SK-N-SH (cell line): ENCODE measurements around the gene OLFML3. TPM values are rescaled to one million over a fixed set of nuclear protein-coding genes. Genes with fewer than 3 reads are reported as not detected.

Experiments
- CTCF ChIA-PET: fragments of 300-600, 350-600 bp; formaldehyde crosslinking; extraction: SDS; loops from one replicate; lab custom pipeline; 2021; lab: Yijun Ruan, JAX
- POLR2A ChIA-PET: fragments of 350-600 bp; sonication (Branson Sonifier 250); formaldehyde crosslinking; extraction: SDS; loops from one replicate; lab custom pipeline; 2020; ENCODE audit warnings: antibody characterized with exemption, inconsistent platforms; lab: Yijun Ruan, JAX
- DNase-seq: peaks from one replicate; pipeline ENCODE4 v3.0.0; 2012
- H2AFZ ChIP-seq: fragments of 200-600 bp; sonication (generic); 2 replicates; pipeline ENCODE4 v1.8.1; 2016; ENCODE audit warnings: antibody characterized with exemption, mild to moderate bottlenecking, low read depth
- H3F3A ChIP-seq: fragments of 200-600 bp; sonication (generic); replicated peaks from 2 replicates; pipeline ENCODE3; 2016; ENCODE audit warnings: antibody characterized with exemption, mild to moderate bottlenecking; ENCODE audit not compliant: insufficient read depth
- H3K27ac ChIP-seq, 2 experiments: fragments of 200-500 bp in 1 of 2; fragments of 200-600 bp in 1 of 2; sonication (Bioruptor generic) in 1 of 2; sonication (generic), shearing (Covaris generic) in 1 of 2; 2 replicates each; pipeline versions ENCODE4 v1.5.1 to v1.6.1; 2014 to 2016; ENCODE audit warnings: low read depth in 2 of 2, inconsistent platforms in 1 of 2, low read length in 1 of 2, mild to moderate bottlenecking in 1 of 2, mixed read lengths in 1 of 2
- H3K27me3 ChIP-seq: fragments of 200-600 bp; sonication (generic), shearing (Covaris generic); 2 replicates; pipeline ENCODE4 v1.6.1; 2016; ENCODE audit warnings: mixed run types; ENCODE audit not compliant: insufficient read depth
- H3K36me3 ChIP-seq, 2 experiments: fragments of 200-500 bp in 1 of 2; fragments of 200-600 bp in 1 of 2; sonication (Bioruptor generic) in 1 of 2; sonication (generic) in 1 of 2; replicated peaks in 1 of 2; 2 replicates each; pipeline versions ENCODE3 to v1.5.1; 2014 to 2016; ENCODE audit warnings: low read length in 1 of 2, mild to moderate bottlenecking in 1 of 2; ENCODE audit not compliant: insufficient read depth in 2 of 2, control insufficient read depth in 1 of 2
- H3K4me1 ChIP-seq, 2 experiments: fragments of 200-500 bp in 1 of 2; fragments of 200-600 bp in 1 of 2; sonication (Bioruptor generic) in 1 of 2; sonication (generic), shearing (Covaris generic) in 1 of 2; 2 replicates each; pipeline versions ENCODE4 v1.5.1 to v1.6.1; 2014 to 2016; ENCODE audit warnings: low read depth in 1 of 2, low read length in 1 of 2, mixed run types in 1 of 2; ENCODE audit not compliant: insufficient read depth in 2 of 2, control insufficient read depth in 1 of 2
- H3K4me2 ChIP-seq: fragments of 200-600 bp; sonication (generic), shearing (Covaris generic); 2 replicates; pipeline ENCODE4 v1.6.1; 2017; ENCODE audit warnings: mixed run types
- H3K4me3 ChIP-seq, 2 experiments: fragments of 200-500 bp in 1 of 2; fragments of 200-600 bp in 1 of 2; sonication (Bioruptor generic) in 1 of 2; sonication (generic), shearing (Covaris generic) in 1 of 2; 2 replicates each; pipeline versions ENCODE4 v1.5.1 to v1.8.1; 2014 to 2016; ENCODE audit warnings: low read depth in 2 of 2, inconsistent platforms in 1 of 2, low read length in 1 of 2, mild to moderate bottlenecking in 1 of 2, mixed read lengths in 1 of 2, moderate library complexity in 1 of 2
- H3K79me2 ChIP-seq: fragments of 200-600 bp; sonication (generic); 2 replicates; pipeline ENCODE4 v1.8.1; 2017; ENCODE audit warnings: mild to moderate bottlenecking; ENCODE audit not compliant: insufficient read depth
- H3K9ac ChIP-seq: fragments of 200-600 bp; sonication (generic); 2 replicates; pipeline ENCODE4 v1.6.1; 2017; ENCODE audit warnings: mixed run types
- H3K9me2 ChIP-seq: fragments of 200-600 bp; sonication (generic); 2 replicates; pipeline ENCODE4 v1.6.1; 2017; ENCODE audit warnings: mixed run types
- H3K9me3 ChIP-seq: fragments of 200-600 bp; sonication (generic); 2 replicates; pipeline ENCODE4 v1.6.1; 2017; ENCODE audit warnings: mixed run types, mild to moderate bottlenecking, moderate library complexity
- H4K20me1 ChIP-seq: fragments of 200-600 bp; sonication (generic); 2 replicates; pipeline ENCODE4 v1.6.1; 2017; ENCODE audit warnings: mild to moderate bottlenecking, mixed run types; ENCODE audit not compliant: insufficient read depth
- CHD2 ChIP-seq: fragments of 150-350 bp; IDR thresholded peaks from 2 replicates; pipeline ENCODE4 v1.6.1; 2018; ENCODE audit warnings: low read length; ENCODE audit not compliant: partially characterized antibody
- EP300 ChIP-seq, 2 experiments: IDR thresholded peaks; 2 replicates each; pipeline versions ENCODE4 v1.4.0 to v1.6.1; 2012; ENCODE audit warnings: borderline replicate concordance in 1 of 2, low read depth in 1 of 2, low read length in 1 of 2
- GABPA ChIP-seq: IDR thresholded peaks from 2 replicates; pipeline ENCODE4 v1.4.0; 2012; ENCODE audit warnings: low read depth, mild to moderate bottlenecking
- GATA2 ChIP-seq: sonication (generic); formaldehyde crosslinking; IDR thresholded peaks from 2 replicates; pipeline ENCODE4 v1.5.0; 2020; ENCODE audit warnings: mild to moderate bottlenecking, missing genetic modification reagents
- JUND ChIP-seq: IDR thresholded peaks from 2 replicates; pipeline ENCODE4 v1.4.0; 2012
- RAD21 ChIP-seq: IDR thresholded peaks from 2 replicates; pipeline ENCODE4 v1.6.1; 2012; ENCODE audit warnings: mild to moderate bottlenecking, low read length
- RFX5 ChIP-seq: IDR thresholded peaks from 2 replicates; pipeline ENCODE4 v1.6.1; 2012; ENCODE audit warnings: mild to moderate bottlenecking, improper control_type of control experiment, low read length
- RXRA ChIP-seq: IDR thresholded peaks from 2 replicates; pipeline ENCODE4 v1.4.0; 2012; ENCODE audit warnings: low read depth, mild to moderate bottlenecking, borderline replicate concordance
- SIN3A ChIP-seq: IDR thresholded peaks from 2 replicates; pipeline ENCODE4 v1.6.1; 2012; ENCODE audit warnings: low read depth, mild to moderate bottlenecking, low read length, moderate library complexity, borderline replicate concordance
- YY1 ChIP-seq: IDR thresholded peaks from 2 replicates; pipeline ENCODE4 v1.4.0; 2012; ENCODE audit warnings: low read depth, mild to moderate bottlenecking
- WGBS: methylation state at CpG from one replicate; pipeline ENCODE4 v1.1.6; 2017; ENCODE audit warnings: low lambda C conversion rate; 5-methylcytosine and 5-hydroxymethylcytosine counted together
- polyA plus RNA-seq, 3 experiments: library from polyadenylated mRNA; depleted of rRNA; stranded (reverse); fragments of >200 nt; gene quantifications; 2 replicates each; pipeline ENCODE4 v1.2.3, GENCODE V29; 2012
- TF ChIP-seq, protein P1 (sequence below): IDR thresholded peaks from 2 replicates; pipeline ENCODE4 v1.4.0; 2012; ENCODE audit warnings: low read depth
- TF ChIP-seq, protein P2 (sequence below): IDR thresholded peaks from 2 replicates; pipeline ENCODE4 v1.4.0; 2012; ENCODE audit warnings: low read depth, borderline replicate concordance

Gene OLFML3
- polyA plus RNA-seq, 1 of the 3 experiments (the other 2 are of a cell fraction): 26.1 TPM

DNA sequence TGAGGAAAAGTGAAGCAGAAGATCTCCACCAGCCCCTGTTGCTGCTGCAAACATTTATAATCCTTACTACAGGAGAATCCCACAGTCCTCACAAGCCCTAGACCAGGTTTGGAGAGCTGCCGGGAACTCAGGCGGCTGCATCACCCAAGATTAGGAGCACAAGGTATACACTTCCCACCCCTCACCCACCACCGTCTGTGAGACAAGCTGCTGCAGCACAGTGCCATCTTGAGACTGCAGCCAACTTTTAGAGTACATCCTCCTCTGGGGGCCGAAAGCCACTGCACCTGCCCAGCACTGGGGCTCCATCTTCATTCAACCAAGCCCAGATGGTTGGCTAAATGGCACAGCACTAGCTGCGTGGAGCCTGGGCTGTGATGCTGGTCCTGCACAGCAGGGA lies 13.8 kb downstream of the OLFML3 start:
- Histone ChIP-seq H3K9ac (no peak overlapping the region), H3K79me2 (no peaks in the 10 kb centered on the region), H3K4me3 (no peak overlapping the region), H3K9me3 (0 out of 2 replicates have a peak, but pooled peaks cover 3% of the 10 kb centered on the region), H3K36me3 (no peaks in the 10 kb centered on the region), H3K27ac (no peak overlapping the region), H3K4me2 (no peak overlapping the region), H3K27me3 (no peaks in the 10 kb centered on the region), H4K20me1 (no peaks in the 10 kb centered on the region), H2AFZ (no peak overlapping the region), H3F3A (no peaks in the 10 kb centered on the region), H3K9me2 (no peaks in the 10 kb centered on the region), H3K4me1 (no peaks in the 10 kb centered on the region)
- 60% methylated on average over 2 of the region's 5 CpGs for WGBS
- no peak for TF ChIP-seq GABPA
- TF ChIP-seq, protein P1, sequence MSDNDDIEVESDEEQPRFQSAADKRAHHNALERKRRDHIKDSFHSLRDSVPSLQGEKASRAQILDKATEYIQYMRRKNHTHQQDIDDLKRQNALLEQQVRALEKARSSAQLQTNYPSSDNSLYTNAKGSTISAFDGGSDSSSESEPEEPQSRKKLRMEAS: no peak
- TF ChIP-seq GATA2: no peak
- TF ChIP-seq CHD2: no peak
- TF ChIP-seq RFX5: no peak
- TF ChIP-seq JUND: no peak
- no peak for TF ChIP-seq YY1
- TF ChIP-seq, protein P2, sequence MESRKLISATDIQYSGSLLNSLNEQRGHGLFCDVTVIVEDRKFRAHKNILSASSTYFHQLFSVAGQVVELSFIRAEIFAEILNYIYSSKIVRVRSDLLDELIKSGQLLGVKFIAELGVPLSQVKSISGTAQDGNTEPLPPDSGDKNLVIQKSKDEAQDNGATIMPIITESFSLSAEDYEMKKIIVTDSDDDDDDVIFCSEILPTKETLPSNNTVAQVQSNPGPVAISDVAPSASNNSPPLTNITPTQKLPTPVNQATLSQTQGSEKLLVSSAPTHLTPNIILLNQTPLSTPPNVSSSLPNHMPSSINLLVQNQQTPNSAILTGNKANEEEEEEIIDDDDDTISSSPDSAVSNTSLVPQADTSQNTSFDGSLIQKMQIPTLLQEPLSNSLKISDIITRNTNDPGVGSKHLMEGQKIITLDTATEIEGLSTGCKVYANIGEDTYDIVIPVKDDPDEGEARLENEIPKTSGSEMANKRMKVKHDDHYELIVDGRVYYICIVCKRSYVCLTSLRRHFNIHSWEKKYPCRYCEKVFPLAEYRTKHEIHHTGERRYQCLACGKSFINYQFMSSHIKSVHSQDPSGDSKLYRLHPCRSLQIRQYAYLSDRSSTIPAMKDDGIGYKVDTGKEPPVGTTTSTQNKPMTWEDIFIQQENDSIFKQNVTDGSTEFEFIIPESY: no peak
- no peak for TF ChIP-seq EP300 (IDR thresholded peaks at IDR 0.05; ENCODE audit: borderline replicate concordance in 1 of 2, low read depth in 1 of 2, low read length in 1 of 2)
- DNase-seq: no peak
- ChIA-PET POLR2A (no interaction called here), CTCF (interaction anchor here (0.9 to 1.3 kb wide), 3 partner anchors 14 to 291 kb away, joined by 3 to 9 read pairs (median 4); partner anchors contain the start of gene OLFML3)

DNA sequence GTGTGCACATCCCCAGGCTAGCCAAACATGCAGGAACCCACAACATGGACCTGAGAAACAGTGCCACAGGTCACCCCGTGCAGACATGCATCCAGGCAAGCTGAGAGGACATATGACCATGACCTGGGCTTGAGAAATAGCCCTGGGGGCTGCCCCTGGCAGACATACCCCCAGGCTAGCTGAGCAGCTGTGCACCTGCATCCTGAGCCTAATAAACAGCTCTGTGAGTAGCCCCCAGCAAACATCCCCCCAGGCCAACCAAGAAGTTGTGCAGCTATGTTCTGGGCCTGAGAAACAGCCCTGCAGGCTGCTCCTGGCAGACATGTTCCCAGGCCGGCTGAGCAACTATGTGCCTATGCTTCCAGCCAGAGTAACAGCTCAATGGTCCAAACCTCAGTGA lies 14.5 kb downstream of the OLFML3 start:
- Histone ChIP-seq H3K4me3 (no peak overlapping the region), H3K27ac (no peak overlapping the region), H2AFZ (no peak overlapping the region), H3K4me2 (no peak overlapping the region), H3K4me1 (no peaks in the 10 kb centered on the region), H3K27me3 (no peaks in the 10 kb centered on the region), H3K9me3 (0 out of 2 replicates have a peak, but pooled peaks cover 3% of the 10 kb centered on the region), H3F3A (no peaks in the 10 kb centered on the region), H3K9ac (no peak overlapping the region), H3K79me2 (no peaks in the 10 kb centered on the region), H4K20me1 (no peaks in the 10 kb centered on the region), H3K9me2 (no peaks in the 10 kb centered on the region), H3K36me3 (no peaks in the 10 kb centered on the region)
- no CpG with 5 or more reads among the region's 2 CpGs for WGBS
- POLR2A ChIA-PET: no interaction called here
- DNase-seq: no peak
- CTCF ChIA-PET: interaction anchor here (1.0 to 1.3 kb wide), 3 partner anchors 12 to 290 kb away, joined by 3 to 9 read pairs (median 4); partner anchors contain the start of gene OLFML3
- TF ChIP-seq, protein P2: no peak
- TF ChIP-seq RAD21: no peak
- TF ChIP-seq SIN3A: no peak
- TF ChIP-seq RXRA: no peak
